ENCODE measurements around the gene KRT71. TPM values are rescaled to one million over a fixed set of nuclear protein-coding genes. Genes with fewer than 3 reads are reported as not detected.

KRT71 gene
- total and polyA plus RNA-seq, 4 donors, result 0.06 to 0.35 (median 0.33) TPM; not detected in 1

GRCh38 chr12:52587563-52587962 is 34.6 kb upstream of the KRT71 start:
- Histone ChIP-seq H3K36me3 (ENCODE audit: control insufficient read depth, insufficient read depth, low read length) (no peaks in the 10 kb centered on the region), H3K4me1 (ENCODE audit: control insufficient read depth, insufficient read depth, low read length) (peaks cover 5% of the 10 kb centered on the region), H3K27me3 (ENCODE audit: control insufficient read depth, insufficient read depth, low read length) (no peaks in the 10 kb centered on the region), H3K9me3 (ENCODE audit: control insufficient read depth, insufficient read depth, low read length) (peaks cover 1% of the 10 kb centered on the region), H3K27ac (ENCODE audit: low read depth, low read length) (no peak overlapping the region), H3K4me3 (ENCODE audit: low read depth, low read length) (no peak overlapping the region)
- 71% methylated on average over 17 of the region's 17 CpGs for WGBS (ENCODE audit: insufficient coverage)
- no peak for DNase-seq (ENCODE audit: low read depth in 4 of 6, low spot score in 6 of 6)

GRCh38 chr12:52585946-52586345 is 33.0 kb upstream of the KRT71 start:
- WGBS (ENCODE audit: insufficient coverage), result 62% methylated on average over 3 of the region's 9 CpGs
- Histone ChIP-seq H3K4me1 (ENCODE audit: control insufficient read depth, insufficient read depth, low read length) (peaks cover 5% of the 10 kb centered on the region), H3K27me3 (ENCODE audit: control insufficient read depth, insufficient read depth, low read length) (no peaks in the 10 kb centered on the region), H3K9me3 (ENCODE audit: control insufficient read depth, insufficient read depth, low read length) (peaks cover under 1% of the 10 kb centered on the region), H3K4me3 (ENCODE audit: low read depth, low read length) (no peak overlapping the region), H3K36me3 (ENCODE audit: control insufficient read depth, insufficient read depth, low read length) (no peaks in the 10 kb centered on the region), H3K27ac (ENCODE audit: low read depth, low read length) (no peak overlapping the region)
- peak in 1 of 6 donors; percentile 47 for DNase-seq (ENCODE audit: low read depth in 4 of 6, low spot score in 6 of 6)

GRCh38 chr12:52585066-52585465 is 32.1 kb upstream of the KRT71 start:
- Histone ChIP-seq H3K27ac (ENCODE audit: low read depth, low read length) (no peak overlapping the region), H3K9me3 (ENCODE audit: control insufficient read depth, insufficient read depth, low read length) (no peaks in the 10 kb centered on the region), H3K4me1 (ENCODE audit: control insufficient read depth, insufficient read depth, low read length) (peaks cover 7% of the 10 kb centered on the region), H3K27me3 (ENCODE audit: control insufficient read depth, insufficient read depth, low read length) (no peaks in the 10 kb centered on the region), H3K36me3 (ENCODE audit: control insufficient read depth, insufficient read depth, low read length) (no peaks in the 10 kb centered on the region), H3K4me3 (ENCODE audit: low read depth, low read length) (no peak overlapping the region)
- no peak for DNase-seq (ENCODE audit: low read depth in 4 of 6, low spot score in 6 of 6)
- 85% methylated on average over 3 of the region's 3 CpGs for WGBS (ENCODE audit: insufficient coverage)

GRCh38 chr12:52584156-52584682 is 31.3 kb upstream of the KRT71 start:
- H3K27me3 ChIP-seq (ENCODE audit: control insufficient read depth, insufficient read depth, low read length), result no peaks in the 10 kb centered on the region
- no peak overlapping the region for H3K4me3 ChIP-seq (ENCODE audit: low read depth, low read length)
- H3K36me3 ChIP-seq (ENCODE audit: control insufficient read depth, insufficient read depth, low read length), result no peaks in the 10 kb centered on the region
- no peak for DNase-seq (ENCODE audit: low read depth in 4 of 6, low spot score in 6 of 6)
- peaks cover 7% of the 10 kb centered on the region for H3K4me1 ChIP-seq (ENCODE audit: control insufficient read depth, insufficient read depth, low read length)
- no peak overlapping the region for H3K27ac ChIP-seq (ENCODE audit: low read depth, low read length)
- 92% methylated on average over 8 of the region's 9 CpGs for WGBS (ENCODE audit: insufficient coverage)
- H3K9me3 ChIP-seq (ENCODE audit: control insufficient read depth, insufficient read depth, low read length), result no peaks in the 10 kb centered on the region

- H3K27ac ChIP-seq (ENCODE audit: low read depth, low read length), result no peak overlapping the region
- H3K9me3 ChIP-seq (ENCODE audit: control insufficient read depth, insufficient read depth, low read length), result no peaks in the 10 kb centered on the region
- 29% methylated on average over 4 of the region's 7 CpGs for WGBS (ENCODE audit: insufficient coverage)
- H3K36me3 ChIP-seq (ENCODE audit: control insufficient read depth, insufficient read depth, low read length), result no peaks in the 10 kb centered on the region
- H3K27me3 ChIP-seq (ENCODE audit: control insufficient read depth, insufficient read depth, low read length), result no peaks in the 10 kb centered on the region
- DNase-seq (ENCODE audit: low read depth in 4 of 6, low spot score in 6 of 6), result peak in 4 of 6 donors; percentile 26 to 84 (median 50)
- peaks cover 7% of the 10 kb centered on the region for H3K4me1 ChIP-seq (ENCODE audit: control insufficient read depth, insufficient read depth, low read length)
- no peak overlapping the region for H3K4me3 ChIP-seq (ENCODE audit: low read depth, low read length)
These were observed 30.1 kb upstream of the KRT71 start for GRCh38 chr12:52582971-52583456.

GRCh38 chr12:52582486-52582885 is 29.5 kb upstream of the KRT71 start:
- DNase-seq (ENCODE audit: low read depth in 4 of 6, low spot score in 6 of 6), result no peak
- no peak overlapping the region for H3K4me3 ChIP-seq (ENCODE audit: low read depth, low read length)
- H3K27me3 ChIP-seq (ENCODE audit: control insufficient read depth, insufficient read depth, low read length), result no peaks in the 10 kb centered on the region
- peaks cover 7% of the 10 kb centered on the region for H3K4me1 ChIP-seq (ENCODE audit: control insufficient read depth, insufficient read depth, low read length)
- H3K9me3 ChIP-seq (ENCODE audit: control insufficient read depth, insufficient read depth, low read length), result no peaks in the 10 kb centered on the region
- 61% methylated on average over 2 of the region's 2 CpGs for WGBS (ENCODE audit: insufficient coverage)
- H3K27ac ChIP-seq (ENCODE audit: low read depth, low read length), result no peak overlapping the region
- H3K36me3 ChIP-seq (ENCODE audit: control insufficient read depth, insufficient read depth, low read length), result no peaks in the 10 kb centered on the region

GRCh38 chr12:52581481-52581880 is 28.5 kb upstream of the KRT71 start:
- WGBS (ENCODE audit: insufficient coverage), result 74% methylated on average over 3 of the region's 6 CpGs

GRCh38 chr12:52581066-52581465 is 28.1 kb upstream of the KRT71 start:
- WGBS (ENCODE audit: insufficient coverage), result 86% methylated on average over 5 of the region's 7 CpGs
- Histone ChIP-seq H3K36me3 (ENCODE audit: control insufficient read depth, insufficient read depth, low read length) (no peaks in the 10 kb centered on the region), H3K9me3 (ENCODE audit: control insufficient read depth, insufficient read depth, low read length) (no peaks in the 10 kb centered on the region), H3K4me1 (ENCODE audit: control insufficient read depth, insufficient read depth, low read length) (peaks cover 4% of the 10 kb centered on the region), H3K27me3 (ENCODE audit: control insufficient read depth, insufficient read depth, low read length) (no peaks in the 10 kb centered on the region), H3K27ac (ENCODE audit: low read depth, low read length) (no peak overlapping the region), H3K4me3 (ENCODE audit: low read depth, low read length) (no peak overlapping the region)
- no peak for DNase-seq (ENCODE audit: low read depth in 4 of 6, low spot score in 6 of 6)

More at GRCh38 chr12:52581481-52581880, 28.5 kb upstream of the KRT71 start:
- peaks cover 7% of the 10 kb centered on the region for H3K4me1 ChIP-seq (ENCODE audit: control insufficient read depth, insufficient read depth, low read length)
- no peak overlapping the region for H3K27ac ChIP-seq (ENCODE audit: low read depth, low read length)
- no peak for DNase-seq (ENCODE audit: low read depth in 4 of 6, low spot score in 6 of 6)
- no peaks in the 10 kb centered on the region for H3K27me3 ChIP-seq (ENCODE audit: control insufficient read depth, insufficient read depth, low read length)
- no peaks in the 10 kb centered on the region for H3K9me3 ChIP-seq (ENCODE audit: control insufficient read depth, insufficient read depth, low read length)
- H3K4me3 ChIP-seq (ENCODE audit: low read depth, low read length), result no peak overlapping the region
- no peaks in the 10 kb centered on the region for H3K36me3 ChIP-seq (ENCODE audit: control insufficient read depth, insufficient read depth, low read length)

- no CpG with 5 or more reads among the region's 1 CpG for WGBS (ENCODE audit: insufficient coverage)
- H3K4me1 ChIP-seq (ENCODE audit: control insufficient read depth, insufficient read depth, low read length), result peaks cover 3% of the 10 kb centered on the region
- no peaks in the 10 kb centered on the region for H3K27me3 ChIP-seq (ENCODE audit: control insufficient read depth, insufficient read depth, low read length)
- H3K36me3 ChIP-seq (ENCODE audit: control insufficient read depth, insufficient read depth, low read length), result no peaks in the 10 kb centered on the region
- no peaks in the 10 kb centered on the region for H3K9me3 ChIP-seq (ENCODE audit: control insufficient read depth, insufficient read depth, low read length)
- peak in 1 of 6 donors; percentile 7 for DNase-seq (ENCODE audit: low read depth in 4 of 6, low spot score in 6 of 6)
- H3K27ac ChIP-seq (ENCODE audit: low read depth, low read length), result no peak overlapping the region
- no peak overlapping the region for H3K4me3 ChIP-seq (ENCODE audit: low read depth, low read length)
These were observed 27.6 kb upstream of the KRT71 start for GRCh38 chr12:52580496-52580895.

All from spinal cord (tissue), 10 donors.